Measurements from ENCODE around the gene CLDN18. TPM values are rescaled to one million over a fixed set of nuclear protein-coding genes. Genes with fewer than 3 reads are reported as not detected.
A peak's percentile ranks its signal among the peaks of the same experiment; 100 is the strongest.

CLDN18 gene
- total RNA-seq, 1 experiment from 2014 or later = not detected

DNA sequence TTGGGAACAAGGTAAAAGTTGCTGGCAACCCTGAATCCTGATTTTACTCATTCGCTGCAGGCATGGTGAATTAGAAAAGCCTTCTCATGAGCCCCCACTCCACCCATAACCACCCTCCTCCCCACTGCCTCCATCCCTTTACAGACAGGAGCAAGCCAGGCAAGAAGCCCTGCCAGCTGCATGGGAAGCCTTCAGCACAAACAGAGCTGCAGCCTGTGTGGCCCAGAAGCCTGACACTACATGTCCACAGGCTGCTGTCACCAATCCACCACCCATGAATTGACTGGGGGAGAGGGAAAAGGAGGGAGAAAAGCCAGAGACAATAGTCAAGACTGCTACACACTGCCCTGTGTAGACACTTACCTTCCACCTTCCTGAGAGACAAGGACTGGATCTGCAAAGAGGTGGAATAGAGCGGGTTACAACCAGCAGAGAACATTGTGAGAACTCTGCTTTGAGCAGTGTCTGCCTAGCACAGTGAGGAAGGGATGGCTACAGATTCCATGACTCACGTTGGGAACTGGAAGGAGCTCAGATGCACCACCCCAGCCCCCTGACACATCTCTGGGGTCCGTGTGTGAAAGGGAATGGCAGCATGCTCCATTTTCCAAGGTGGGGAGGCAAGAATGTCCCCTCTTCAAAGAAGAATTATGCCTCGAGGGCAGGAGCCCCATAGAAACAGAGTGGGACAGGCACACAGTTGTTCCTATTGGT, 71.6 kb downstream of the CLDN18 start:
- no peaks in the 10 kb centered on the region for H3K27me3 ChIP-seq (ENCODE audit: insufficient read depth, low read depth)
- H3K4me1 ChIP-seq (replicated peaks; ENCODE audit: insufficient read depth) = peaks cover 54% of the 10 kb centered on the region
- H2AFZ ChIP-seq = no peak overlapping the region
- no TSS peak for BruUV-seq (replicated peaks)
- H3K79me2 ChIP-seq (ENCODE audit: low read depth) = no peaks in the 10 kb centered on the region
- no peaks in the 10 kb centered on the region for H3K9me2 ChIP-seq (ENCODE audit: insufficient read depth)
- no peak overlapping the region for H3K4me3 ChIP-seq
- H4K20me1 ChIP-seq (ENCODE audit: insufficient read depth) = no peaks in the 10 kb centered on the region
- POLR2A ChIA-PET (ENCODE audit: unreplicated experiment) = interaction anchor here (0.6 kb wide), 1 partner anchor 623 kb away, joined by 3 read pairs; no protein-coding TSS in a partner anchor
- H3K9me3 ChIP-seq (ENCODE audit: insufficient read depth, low read depth) = no peaks in the 10 kb centered on the region
- no peaks in the 10 kb centered on the region for H3K36me3 ChIP-seq (ENCODE audit: low read depth)
- H3F3A ChIP-seq (ENCODE audit: insufficient read depth, low read depth) = peaks cover 48% of the 10 kb centered on the region
- H3K27ac ChIP-seq = peak overlapping the region; percentile 80
- no peak for DNase-seq
- TF ChIP-seq, protein P1, sequence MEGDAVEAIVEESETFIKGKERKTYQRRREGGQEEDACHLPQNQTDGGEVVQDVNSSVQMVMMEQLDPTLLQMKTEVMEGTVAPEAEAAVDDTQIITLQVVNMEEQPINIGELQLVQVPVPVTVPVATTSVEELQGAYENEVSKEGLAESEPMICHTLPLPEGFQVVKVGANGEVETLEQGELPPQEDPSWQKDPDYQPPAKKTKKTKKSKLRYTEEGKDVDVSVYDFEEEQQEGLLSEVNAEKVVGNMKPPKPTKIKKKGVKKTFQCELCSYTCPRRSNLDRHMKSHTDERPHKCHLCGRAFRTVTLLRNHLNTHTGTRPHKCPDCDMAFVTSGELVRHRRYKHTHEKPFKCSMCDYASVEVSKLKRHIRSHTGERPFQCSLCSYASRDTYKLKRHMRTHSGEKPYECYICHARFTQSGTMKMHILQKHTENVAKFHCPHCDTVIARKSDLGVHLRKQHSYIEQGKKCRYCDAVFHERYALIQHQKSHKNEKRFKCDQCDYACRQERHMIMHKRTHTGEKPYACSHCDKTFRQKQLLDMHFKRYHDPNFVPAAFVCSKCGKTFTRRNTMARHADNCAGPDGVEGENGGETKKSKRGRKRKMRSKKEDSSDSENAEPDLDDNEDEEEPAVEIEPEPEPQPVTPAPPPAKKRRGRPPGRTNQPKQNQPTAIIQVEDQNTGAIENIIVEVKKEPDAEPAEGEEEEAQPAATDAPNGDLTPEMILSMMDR (conservative IDR thresholded peaks at IDR 0.05) = no peak
- TF ChIP-seq EZH2 (IDR thresholded peaks at IDR 0.05; ENCODE audit: low read depth) = no peak
- CTCF ChIA-PET = no interaction called here
- intact Hi-C loops (cut with micrococcal nuclease; ENCODE audit: unreplicated experiment) = no loop called here
- H3K4me2 ChIP-seq = peak overlapping the region; percentile 62

DNA sequence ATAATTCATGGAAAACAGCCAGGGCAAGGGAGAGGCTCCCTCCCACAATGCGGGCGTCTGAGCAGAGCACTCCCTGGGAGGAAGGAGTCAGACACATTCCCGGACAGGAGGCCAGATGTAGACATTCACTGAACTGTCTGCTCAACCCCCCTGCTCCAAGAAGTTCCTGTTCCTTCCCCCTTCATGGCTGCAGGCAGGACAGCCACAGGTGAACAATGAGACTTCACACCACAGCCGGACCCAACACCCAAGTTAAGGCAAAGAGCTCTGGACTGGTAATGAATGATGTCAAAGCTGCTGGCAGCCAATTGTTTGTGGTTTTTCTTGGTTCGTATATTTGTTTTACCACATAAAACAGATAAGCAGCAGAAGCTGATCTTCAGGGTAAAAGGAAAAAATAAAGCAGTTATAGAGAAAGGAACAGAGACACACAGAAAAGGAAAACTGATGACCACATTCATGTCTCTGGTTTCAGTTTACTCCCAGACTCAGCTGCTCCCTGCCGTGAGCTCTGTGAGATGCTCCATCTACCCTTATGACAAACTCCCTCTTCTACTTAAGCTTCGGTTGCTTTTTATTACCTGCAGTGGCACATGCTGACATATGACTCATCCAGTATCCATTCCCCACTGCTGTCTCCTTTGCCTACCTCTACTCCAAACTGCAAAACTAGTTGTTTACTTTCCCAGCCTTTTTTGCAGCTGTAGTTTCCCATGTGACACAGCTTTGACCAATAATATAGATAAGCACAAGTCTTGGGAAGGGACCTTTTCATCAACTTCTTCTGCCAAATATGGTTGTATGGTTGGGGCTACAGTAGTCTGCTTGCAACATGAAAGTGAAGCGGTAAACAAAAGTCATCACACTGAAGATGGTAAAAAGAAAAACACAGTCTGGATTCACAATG, 72.4 kb downstream of the CLDN18 start:
- peaks cover 49% of the 10 kb centered on the region for H3K4me1 ChIP-seq (replicated peaks; ENCODE audit: insufficient read depth)
- intact Hi-C loops (cut with micrococcal nuclease; ENCODE audit: unreplicated experiment) = no loop called here
- peaks cover 40% of the 10 kb centered on the region for H3F3A ChIP-seq (ENCODE audit: insufficient read depth, low read depth)
- peak; percentile 40 to 94 for DNase-seq
- no peaks in the 10 kb centered on the region for H3K79me2 ChIP-seq (ENCODE audit: low read depth)
- no peaks in the 10 kb centered on the region for H4K20me1 ChIP-seq (ENCODE audit: insufficient read depth)
- H3K27ac ChIP-seq = peak overlapping the region; percentile 80
- H3K27me3 ChIP-seq (ENCODE audit: insufficient read depth, low read depth) = no peaks in the 10 kb centered on the region
- ChIA-PET CTCF (interaction anchor here (0.6 kb wide), 1 partner anchor 15 kb away, joined by 3 read pairs; no protein-coding TSS in a partner anchor), POLR2A (ENCODE audit: unreplicated experiment) (interaction anchor here (0.6 kb wide), 1 partner anchor 623 kb away, joined by 3 read pairs; no protein-coding TSS in a partner anchor)
- TF ChIP-seq EZH2 (IDR thresholded peaks at IDR 0.05; ENCODE audit: low read depth) = no peak
- TF ChIP-seq, protein P1 (conservative IDR thresholded peaks at IDR 0.05) = no peak
- no peak overlapping the region for H2AFZ ChIP-seq
- peak overlapping the region; percentile 62 for H3K4me2 ChIP-seq
- no peaks in the 10 kb centered on the region for H3K36me3 ChIP-seq (ENCODE audit: low read depth)
- BruUV-seq (replicated peaks) = no TSS peak
- H3K4me3 ChIP-seq = no peak overlapping the region
- H3K9me3 ChIP-seq (ENCODE audit: insufficient read depth, low read depth) = no peaks in the 10 kb centered on the region
- no peaks in the 10 kb centered on the region for H3K9me2 ChIP-seq (ENCODE audit: insufficient read depth)

DNA sequence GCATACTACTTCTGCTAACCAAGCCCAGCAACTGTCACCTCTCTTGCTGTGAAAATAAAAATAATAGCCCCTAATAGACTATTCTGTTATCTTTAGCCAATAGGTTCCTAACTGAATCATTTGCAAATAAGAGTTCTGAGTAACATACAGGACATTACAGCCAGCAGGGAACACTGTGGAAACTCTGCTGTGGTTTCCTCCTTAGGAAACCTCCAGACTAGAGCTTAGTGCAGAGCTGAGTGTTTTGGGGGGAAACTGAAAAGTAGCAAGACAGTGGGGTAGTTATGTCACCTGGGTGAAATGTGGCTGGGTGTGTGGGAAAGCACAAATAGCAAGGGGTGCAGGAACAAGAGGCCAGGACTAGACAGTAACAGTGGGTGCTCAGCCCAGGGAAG, 73.0 kb downstream of the CLDN18 start:
- CTCF ChIA-PET = no interaction called here
- peaks cover 43% of the 10 kb centered on the region for H3K4me1 ChIP-seq (replicated peaks; ENCODE audit: insufficient read depth)
- TF ChIP-seq, protein P1 (conservative IDR thresholded peaks at IDR 0.05) = no peak
- TF ChIP-seq EZH2 (IDR thresholded peaks at IDR 0.05; ENCODE audit: low read depth) = no peak
- H3F3A ChIP-seq (ENCODE audit: insufficient read depth, low read depth) = peaks cover 33% of the 10 kb centered on the region
- POLR2A ChIA-PET (ENCODE audit: unreplicated experiment) = interaction anchor here (0.6 kb wide), 1 partner anchor 636 kb away, joined by 4 read pairs; no protein-coding TSS in a partner anchor
- peak overlapping the region; percentile 80 for H3K27ac ChIP-seq
- H3K4me3 ChIP-seq = no peak overlapping the region
- H3K9me3 ChIP-seq (ENCODE audit: insufficient read depth, low read depth) = no peaks in the 10 kb centered on the region
- intact Hi-C loops (cut with micrococcal nuclease; ENCODE audit: unreplicated experiment) = no loop called here
- no peak overlapping the region for H2AFZ ChIP-seq
- H3K4me2 ChIP-seq = peak overlapping the region; percentile 62
- BruUV-seq (replicated peaks) = no TSS peak
- H4K20me1 ChIP-seq (ENCODE audit: insufficient read depth) = no peaks in the 10 kb centered on the region
- H3K79me2 ChIP-seq (ENCODE audit: low read depth) = no peaks in the 10 kb centered on the region
- no peaks in the 10 kb centered on the region for H3K36me3 ChIP-seq (ENCODE audit: low read depth)
- no peaks in the 10 kb centered on the region for H3K9me2 ChIP-seq (ENCODE audit: insufficient read depth)
- DNase-seq = no peak
- H3K27me3 ChIP-seq (ENCODE audit: insufficient read depth, low read depth) = no peaks in the 10 kb centered on the region
